GM21717 (cell line): Measurements from ENCODE around the gene USP17L11.
"Not testable (repeated sequence)": the region's sequence is repeated elsewhere in the genome, so short reads cannot be mapped to it uniquely, and the experiment has no call there.

Experiments
- ATAC-seq: cut with Tn5 transposase; IDR thresholded peaks from one replicate; pipeline ENCODE4 v1.9.1; 2021; ENCODE audit warnings: mild to moderate bottlenecking, moderate library complexity; ENCODE audit not compliant: unreplicated experiment

The USP17L11 gene

GRCh38 chr4:9215105-9215504 is at the start of gene USP17L11:
USP17L11 (plus strand) TSS chr4:9215405; CDS start chr4:9215405, 0 bp downstream.
- ATAC-seq = not testable (repeated sequence)

DNA sequence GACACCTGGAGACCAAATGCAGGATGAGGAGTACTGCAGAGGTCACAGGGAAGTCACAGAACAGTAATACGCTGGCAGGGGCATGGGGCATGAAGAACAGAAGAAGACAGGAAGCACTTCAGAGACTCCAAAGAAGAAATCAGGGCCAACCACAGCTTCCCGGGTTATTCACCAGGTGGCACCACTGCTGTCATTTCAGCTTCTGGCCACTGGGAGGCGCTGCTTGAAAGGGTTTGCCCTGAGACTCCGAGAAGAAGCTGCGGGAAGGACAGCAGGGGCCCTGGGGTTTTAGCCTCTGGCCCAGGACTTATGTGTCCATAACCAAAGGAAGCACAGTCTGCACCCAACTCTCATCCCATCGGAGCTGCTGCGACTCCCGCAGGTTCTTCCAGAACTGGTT is 49.2 kb upstream of the USP17L11 start:
- ATAC-seq = not testable (repeated sequence)

- not testable (repeated sequence) for ATAC-seq
Observed at GRCh38 chr4:9169791-9170459, 45.3 kb upstream of the USP17L11 start, which contains the start of gene FAM90A26. FAM90A26 (plus strand) TSS chr4:9170409; CDS start chr4:9173173, 2,764 bp downstream.

DNA sequence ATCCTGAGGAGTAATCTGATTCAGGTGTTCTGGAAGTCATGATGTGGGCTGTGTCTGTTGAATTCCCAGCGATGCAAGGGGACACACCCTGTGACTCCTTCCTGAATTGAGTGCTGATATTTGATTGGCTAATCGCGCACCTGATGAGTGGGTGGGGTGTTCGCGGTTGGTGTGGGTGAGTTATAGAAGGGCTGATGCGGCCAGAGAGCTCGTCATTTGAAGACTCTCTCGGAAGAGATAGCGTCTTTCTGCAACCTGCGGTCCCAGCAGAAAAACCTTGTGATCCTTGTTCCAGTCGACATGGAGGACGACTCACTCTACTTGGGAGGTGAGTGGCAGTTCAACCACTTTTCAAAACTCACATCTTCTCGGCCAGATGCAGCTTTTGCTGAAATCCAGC is 4.8 kb upstream of the USP17L11 start, which contains the start of gene USP17L10:
Gene USP17L10 (plus strand): TSS at position 301 of the 400 bp plus-strand sequence. CDS start 0 bp downstream, at position 301.
- ATAC-seq = not testable (repeated sequence)

DNA sequence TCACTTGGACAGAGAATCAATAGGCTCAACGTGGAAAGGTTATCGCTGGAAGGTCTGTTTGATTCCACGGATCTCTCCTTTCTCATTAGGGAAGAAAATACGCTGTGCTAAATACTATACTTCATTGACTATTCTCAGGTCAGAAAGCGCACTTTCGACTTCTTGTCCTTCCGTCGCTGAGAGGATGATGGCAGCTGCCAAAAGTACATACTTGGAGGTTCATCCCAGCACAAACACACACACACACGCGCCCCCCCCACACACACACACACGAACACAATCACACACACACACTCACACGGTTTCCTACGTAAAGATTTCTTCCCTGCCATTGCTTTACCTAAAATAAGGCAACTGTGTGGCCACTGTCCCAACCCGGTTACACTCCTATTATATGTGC is 504 bp upstream of the USP17L11 start:
- ATAC-seq = not testable (repeated sequence)

GRCh38 chr4:9219852-9220251 is 4.6 kb downstream of the USP17L11 start, which contains the start of gene USP17L12:
USP17L12 (plus strand) TSS chr4:9220152; CDS start chr4:9220152, 0 bp downstream.
- ATAC-seq = not testable (repeated sequence)

- ATAC-seq = not testable (repeated sequence)
Observed at GRCh38 chr4:9224596-9224995, 9.4 kb downstream of the USP17L11 start, which contains the start of gene USP17L13. USP17L13 (plus strand) TSS chr4:9224896; CDS start chr4:9224896, 0 bp downstream.

DNA sequence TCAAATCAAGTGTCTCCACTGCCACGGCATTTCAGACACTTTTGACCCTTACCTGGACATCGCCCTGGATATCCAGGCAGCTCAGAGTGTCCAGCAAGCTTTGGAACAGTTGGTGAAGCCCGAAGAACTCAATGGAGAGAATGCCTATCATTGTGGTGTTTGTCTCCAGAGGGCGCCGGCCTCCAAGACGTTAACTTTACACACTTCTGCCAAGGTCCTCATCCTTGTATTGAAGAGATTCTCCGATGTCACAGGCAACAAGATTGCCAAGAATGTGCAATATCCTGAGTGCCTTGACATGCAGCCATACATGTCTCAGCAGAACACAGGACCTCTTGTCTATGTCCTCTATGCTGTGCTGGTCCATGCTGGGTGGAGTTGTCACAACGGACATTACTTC is 15.0 kb downstream of the USP17L11 start:
- not testable (repeated sequence) for ATAC-seq

GRCh38 chr4:9234085-9234484 is 18.9 kb downstream of the USP17L11 start, which contains the start of gene USP17L15:
USP17L15 (plus strand) TSS chr4:9234385; CDS start chr4:9234385, 0 bp downstream.
- not testable (repeated sequence) for ATAC-seq

GRCh38 chr4:9238461-9238860 is 23.3 kb downstream of the USP17L11 start:
- ATAC-seq = not testable (repeated sequence)

DNA sequence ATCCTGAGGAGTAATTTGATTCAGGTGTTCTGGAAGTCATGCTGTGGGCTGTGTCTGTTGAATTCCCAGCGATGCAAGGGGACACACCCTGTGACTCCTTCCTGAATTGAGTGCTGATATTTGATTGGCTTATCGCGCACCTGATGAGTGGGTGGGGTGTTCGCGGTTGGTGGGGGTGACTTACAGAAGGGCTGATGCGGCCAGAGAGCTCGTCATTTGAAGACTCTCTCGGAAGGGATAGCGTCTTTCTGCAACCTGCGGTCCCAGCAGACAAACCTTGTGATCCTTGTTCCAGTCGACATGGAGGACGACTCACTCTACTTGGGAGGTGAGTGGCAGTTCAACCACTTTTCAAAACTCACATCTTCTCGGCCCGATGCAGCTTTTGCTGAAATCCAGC is 28.4 kb downstream of the USP17L11 start, which contains the start of gene USP17L17:
Gene USP17L17 (plus strand): TSS at position 301 of the 400 bp plus-strand sequence. CDS start 0 bp downstream, at position 301.
- not testable (repeated sequence) for ATAC-seq

GRCh38 chr4:9247953-9248680 is 32.9 kb downstream of the USP17L11 start, which contains the start of gene USP17L18:
USP17L18 (plus strand) TSS chr4:9248630; CDS start chr4:9248630, 0 bp downstream.
- ATAC-seq = not testable (repeated sequence)

DNA sequence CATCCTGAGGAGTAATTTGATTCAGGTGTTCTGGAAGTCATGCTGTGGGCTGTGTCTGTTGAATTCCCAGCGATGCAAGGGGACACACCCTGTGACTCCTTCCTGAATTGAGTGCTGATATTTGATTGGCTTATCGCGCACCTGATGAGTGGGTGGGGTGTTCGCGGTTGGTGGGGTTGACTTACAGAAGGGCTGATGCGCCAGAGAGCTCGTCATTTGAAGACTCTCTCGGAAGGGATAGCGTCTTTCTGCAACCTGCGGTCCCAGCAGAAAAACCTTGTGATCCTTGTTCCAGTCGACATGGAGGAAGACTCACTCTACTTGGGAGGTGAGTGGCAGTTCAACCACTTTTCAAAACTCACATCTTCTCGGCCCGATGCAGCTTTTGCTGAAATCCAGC is 37.9 kb downstream of the USP17L11 start, which contains the start of gene USP17L19:
Gene USP17L19 (plus strand): TSS at position 301 of the 400 bp plus-strand sequence. CDS start 0 bp downstream, at position 301.
- ATAC-seq = not testable (repeated sequence)

DNA sequence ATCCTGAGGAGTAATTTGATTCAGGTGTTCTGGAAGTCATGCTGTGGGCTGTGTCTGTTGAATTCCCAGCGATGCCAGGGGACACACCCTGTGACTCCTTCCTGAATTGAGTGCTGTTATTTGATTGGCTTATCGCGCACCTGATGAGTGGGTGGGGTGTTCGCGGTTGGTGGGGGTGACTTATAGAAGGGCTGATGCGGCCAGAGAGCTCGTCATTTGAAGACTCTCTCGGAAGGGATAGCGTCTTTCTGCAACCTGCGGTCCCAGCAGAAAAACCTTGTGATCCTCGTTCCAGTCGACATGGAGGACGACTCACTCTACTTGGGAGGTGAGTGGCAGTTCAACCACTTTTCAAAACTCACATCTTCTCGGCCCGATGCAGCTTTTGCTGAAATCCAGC is 42.6 kb downstream of the USP17L11 start, which contains the start of gene USP17L20:
Gene USP17L20 (plus strand): TSS at position 301 of the 400 bp plus-strand sequence. CDS start 0 bp downstream, at position 301.
- ATAC-seq = not testable (repeated sequence)

GRCh38 chr4:9262572-9262971 is 47.4 kb downstream of the USP17L11 start, which contains the start of gene USP17L21:
USP17L21 (plus strand) TSS chr4:9262872; CDS start chr4:9262872, 0 bp downstream.
- not testable (repeated sequence) for ATAC-seq
